Fibroblast of skin of left biceps (primary cell): Measurements from ENCODE around the gene PHAF1.
A peak's percentile ranks its signal among the peaks of the same experiment; 100 is the strongest.

Experiments
- DNase-seq, 2 experiments: peaks; one replicate each; pipeline ENCODE4 v3.0.0-alpha.2; 2013; ENCODE audit warnings: low read depth in 2 of 2

Gene PHAF1

DNA sequence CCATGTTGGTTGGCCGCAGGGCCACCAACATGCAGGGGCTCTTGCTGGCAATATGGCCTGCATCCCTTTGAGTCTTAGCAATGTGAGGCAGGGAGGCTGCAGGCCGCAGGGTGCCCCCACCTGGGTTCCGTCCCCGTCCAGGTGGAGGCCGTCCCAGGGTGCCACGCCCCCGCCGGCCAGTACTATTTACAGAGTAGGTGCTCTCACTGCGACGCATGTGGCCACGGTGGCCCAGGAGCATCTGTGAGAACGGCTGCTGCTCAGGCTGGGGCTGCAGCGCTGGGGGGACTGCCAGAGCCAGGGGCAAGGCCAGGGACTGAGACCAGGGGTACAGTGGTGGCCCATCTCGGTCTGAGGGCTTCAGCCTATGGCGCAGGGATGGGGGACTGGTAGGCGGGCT, 70.4 kb downstream of the PHAF1 start:
- DNase-seq = no peak

DNA sequence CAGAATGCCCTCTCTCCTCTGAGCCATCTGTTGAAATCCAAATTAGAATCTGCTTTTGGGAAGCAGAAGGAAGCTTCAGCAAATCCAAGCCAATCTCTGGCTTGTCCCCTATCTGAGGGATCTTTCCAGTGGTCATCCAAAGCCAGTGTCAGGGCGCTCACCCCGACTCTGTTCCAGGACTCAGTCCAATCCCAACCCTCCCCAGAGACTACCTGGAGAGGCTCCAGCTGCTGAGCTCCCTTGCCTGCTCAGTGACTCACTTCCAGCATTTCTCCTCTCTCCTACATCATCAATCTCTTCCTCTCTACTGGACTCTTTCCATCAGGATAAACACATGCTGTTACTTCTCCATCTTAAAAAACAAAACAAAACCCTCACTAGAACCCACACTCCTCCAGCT, 71.6 kb downstream of the PHAF1 start:
- DNase-seq = peak; percentile 55 to 57

DNA sequence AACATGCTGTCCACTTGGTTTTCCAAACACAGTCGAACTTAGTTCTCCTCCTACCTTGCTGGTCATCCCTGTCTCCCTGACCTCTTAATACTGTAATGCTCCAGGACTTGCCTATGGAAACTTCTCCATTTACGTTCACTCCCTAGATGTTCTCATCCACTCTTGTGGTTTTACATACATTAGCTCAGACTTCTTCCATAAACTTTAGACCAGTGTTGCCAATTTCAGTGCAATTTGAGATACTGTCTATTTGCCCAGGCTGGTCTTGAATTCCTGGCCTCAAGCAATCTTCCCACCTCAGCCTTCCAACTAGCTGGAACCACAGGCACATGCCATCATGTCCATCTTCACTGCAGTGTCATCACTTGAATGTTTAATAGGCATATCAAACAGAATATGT, 72.5 kb downstream of the PHAF1 start:
- DNase-seq = no peak

DNA sequence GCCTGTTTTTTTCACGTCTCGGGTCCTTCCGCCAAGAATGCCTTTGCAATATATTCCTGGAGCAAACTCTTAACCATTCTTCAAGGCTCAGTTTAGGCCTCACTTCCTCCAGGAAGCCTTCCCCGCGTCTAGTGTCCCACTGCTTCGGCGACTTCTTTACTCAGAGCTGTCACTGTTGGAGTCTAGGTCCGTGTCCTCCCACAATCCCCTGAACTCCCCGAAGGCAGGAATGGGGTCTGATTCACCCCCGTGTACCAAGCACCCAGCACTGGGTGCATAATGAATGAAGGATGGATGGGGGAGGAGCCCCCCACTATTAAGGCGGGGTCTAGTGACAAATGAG, 73.5 kb downstream of the PHAF1 start:
- DNase-seq = no peak

DNA sequence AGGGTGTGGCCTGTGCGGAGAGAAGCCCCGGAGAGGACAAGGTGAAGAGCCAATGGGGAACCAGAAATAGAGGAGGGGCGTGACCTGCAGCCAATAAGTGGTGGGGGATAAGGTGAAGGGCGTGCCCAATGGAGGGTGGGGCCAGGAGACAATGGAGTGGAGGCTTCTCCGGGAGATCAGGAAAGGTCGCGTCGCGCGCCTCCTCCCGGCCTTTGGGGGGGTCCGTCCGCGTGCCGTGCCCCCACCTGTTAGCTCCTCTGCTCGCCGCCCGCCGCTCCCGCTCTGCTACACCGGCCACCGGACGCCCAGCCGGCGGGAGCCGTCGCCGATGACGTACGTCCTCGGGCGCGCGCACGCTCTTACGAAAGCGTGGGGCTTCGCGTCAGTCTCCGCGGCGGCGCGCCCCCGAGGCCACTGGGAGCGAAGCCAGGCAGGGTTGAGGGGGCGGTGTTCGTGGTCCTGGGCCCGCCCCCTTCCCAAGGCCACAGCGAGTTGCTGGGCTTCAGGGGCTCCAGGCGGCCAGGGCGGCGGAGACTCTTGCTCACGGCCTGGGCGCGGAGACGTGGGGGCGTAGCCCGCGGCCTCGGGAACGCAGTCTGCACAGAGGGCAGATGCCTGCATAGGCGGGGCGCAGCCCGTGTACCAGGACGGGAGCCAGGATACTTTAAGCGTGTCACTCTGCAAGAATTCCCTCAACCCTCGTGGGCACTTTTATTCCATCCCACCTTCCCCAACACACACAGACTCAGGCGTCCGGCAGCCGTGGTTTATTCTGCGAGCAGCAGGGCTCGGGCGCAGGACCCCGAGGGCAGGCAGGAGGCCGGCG, 74.1 kb downstream of the PHAF1 start, which contains the start of gene MATCAP1:
TSS of gene MATCAP1 (minus strand) at position 337 of the 826 bp plus-strand sequence. CDS start 3,353 bp downstream, outside the sequence.
- DNase-seq = peak; percentile 93

DNA sequence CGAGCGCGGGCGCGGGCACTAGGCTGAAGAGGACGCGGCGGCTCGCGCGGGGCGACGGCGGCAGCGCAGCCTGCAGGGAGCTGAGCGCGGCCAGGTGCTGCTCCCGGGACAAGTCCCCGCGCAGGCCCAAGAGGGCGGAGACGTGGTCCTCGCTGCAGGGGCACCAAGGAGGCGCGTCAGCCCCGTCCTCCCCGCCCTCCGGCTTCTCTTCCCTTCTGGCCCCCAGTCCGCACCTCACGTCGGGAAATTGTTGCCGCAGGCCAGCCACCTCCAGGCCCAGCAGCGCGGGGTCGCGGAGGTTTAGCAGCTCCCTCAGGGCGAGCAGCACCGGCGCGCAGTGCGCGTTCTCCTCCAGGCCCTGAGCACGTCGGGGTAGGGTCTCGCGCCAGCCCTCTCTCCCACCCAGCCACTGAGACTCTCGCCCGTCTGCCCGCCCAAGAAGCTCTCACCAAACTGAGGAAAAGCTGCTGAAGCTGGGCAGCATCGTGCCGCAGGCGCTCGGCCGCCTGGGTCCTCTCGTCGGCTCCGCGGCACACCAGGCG, 74.8 kb downstream of the PHAF1 start:
- no peak for DNase-seq

DNA sequence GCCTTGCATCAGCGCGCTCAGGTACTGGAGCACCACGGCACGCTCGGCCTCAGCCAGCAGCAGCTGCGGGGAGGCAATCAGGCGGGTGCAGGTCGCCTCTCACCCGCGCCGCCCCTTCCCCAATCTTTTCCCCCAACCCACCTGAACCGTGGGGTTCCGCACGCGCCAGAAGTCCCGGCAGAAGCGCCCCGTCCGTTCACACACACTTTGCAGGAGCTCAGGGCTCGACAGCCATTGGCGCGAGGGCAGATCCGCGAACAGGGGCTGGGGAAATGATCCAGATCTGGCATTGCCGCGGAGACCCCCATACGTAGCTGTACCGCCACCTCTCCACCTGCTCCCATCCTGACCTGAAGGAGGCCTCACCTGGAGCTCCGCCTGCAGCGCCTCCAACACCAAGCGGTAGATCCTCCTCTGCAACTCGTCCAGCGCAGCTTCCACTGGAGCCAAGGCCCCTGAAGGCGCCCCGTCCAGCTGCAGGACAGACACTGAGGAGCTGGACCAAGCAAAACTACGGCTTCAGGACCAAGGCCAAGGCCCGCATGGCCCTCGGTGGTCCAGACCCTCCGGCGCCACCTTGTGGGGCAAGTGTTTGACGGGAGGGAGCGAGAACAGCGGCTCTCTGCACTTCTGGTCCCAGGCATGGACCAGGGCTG, 75.4 kb downstream of the PHAF1 start:
- peak in 1 of 2 experiments; percentile 56 for DNase-seq

DNA sequence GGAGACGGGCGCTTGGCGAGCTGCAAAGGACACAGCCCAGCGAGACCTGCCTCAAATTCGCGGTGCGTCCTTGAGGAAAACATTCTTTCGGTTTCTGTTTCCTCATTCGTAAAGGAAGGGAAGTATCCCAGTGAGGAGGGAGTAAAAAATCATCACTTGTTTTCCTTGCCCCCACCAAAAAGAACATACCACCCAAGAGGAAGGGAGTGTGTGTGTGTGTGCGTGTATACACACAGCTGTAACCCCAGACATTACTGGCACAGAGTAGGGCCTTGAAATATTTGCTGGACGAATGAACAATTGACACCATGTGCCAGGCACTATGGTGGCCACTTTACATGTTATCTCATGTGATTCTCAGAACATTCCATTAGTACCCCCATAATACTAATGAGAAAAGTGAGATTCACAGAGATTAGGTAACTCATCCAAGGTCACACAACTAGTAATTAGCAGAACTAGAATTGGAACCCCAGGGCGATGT, 76.0 kb downstream of the PHAF1 start:
- DNase-seq = no peak

DNA sequence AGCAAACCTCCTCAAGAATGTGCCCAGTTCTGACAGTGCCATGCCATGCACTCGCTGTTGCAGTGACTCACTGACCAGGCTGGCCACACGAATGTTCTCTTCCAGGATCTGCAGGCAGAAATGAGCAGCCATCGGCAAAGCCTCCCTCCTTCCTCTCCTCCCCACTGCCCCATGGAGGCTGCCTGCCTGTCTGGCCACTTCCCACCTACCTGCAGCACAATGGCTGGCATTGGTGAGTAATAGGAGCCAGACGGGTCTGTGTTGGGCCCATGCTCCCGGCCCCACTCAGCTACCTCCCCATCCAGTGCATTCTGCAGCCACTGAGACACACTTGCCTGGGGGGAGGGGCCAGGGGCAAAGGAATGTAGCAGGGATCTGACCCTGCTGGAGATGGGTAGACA, 76.8 kb downstream of the PHAF1 start:
- DNase-seq = no peak

DNA sequence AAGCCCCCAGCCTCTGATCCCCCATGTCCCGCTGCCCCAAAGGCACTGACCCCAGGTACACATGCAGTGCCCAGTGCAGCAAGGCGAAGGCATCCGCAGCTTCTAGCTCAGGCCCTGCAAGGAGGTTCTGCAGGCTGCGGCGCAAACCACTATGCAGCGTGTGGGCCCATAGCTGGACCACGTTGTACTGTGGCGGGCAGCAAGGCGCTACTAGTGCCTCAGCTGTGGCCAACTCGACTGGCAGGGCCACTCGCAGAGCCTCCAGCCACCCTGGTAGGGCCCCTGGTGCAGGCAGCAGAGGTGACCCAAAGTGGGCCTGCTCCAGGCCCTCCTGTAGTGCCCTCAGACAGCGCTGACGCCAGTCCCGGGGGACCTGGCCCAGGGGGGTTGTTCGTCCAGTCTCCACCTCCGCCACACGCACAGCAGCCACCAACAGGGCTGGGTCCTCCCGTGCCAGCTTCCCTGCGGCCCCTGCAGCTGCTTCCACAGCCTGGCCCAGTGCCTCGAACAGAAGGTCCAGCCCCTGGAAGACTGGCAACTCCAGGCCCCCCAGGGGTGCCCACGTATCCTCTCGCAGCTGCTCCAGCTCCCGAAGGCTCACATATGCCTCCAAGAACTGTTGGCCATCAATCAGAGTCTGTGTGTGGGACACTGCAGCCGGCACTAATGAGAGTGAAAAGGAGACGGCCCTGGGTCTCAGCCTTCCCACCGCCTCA, 77.6 kb downstream of the PHAF1 start:
- no peak for DNase-seq

DNA sequence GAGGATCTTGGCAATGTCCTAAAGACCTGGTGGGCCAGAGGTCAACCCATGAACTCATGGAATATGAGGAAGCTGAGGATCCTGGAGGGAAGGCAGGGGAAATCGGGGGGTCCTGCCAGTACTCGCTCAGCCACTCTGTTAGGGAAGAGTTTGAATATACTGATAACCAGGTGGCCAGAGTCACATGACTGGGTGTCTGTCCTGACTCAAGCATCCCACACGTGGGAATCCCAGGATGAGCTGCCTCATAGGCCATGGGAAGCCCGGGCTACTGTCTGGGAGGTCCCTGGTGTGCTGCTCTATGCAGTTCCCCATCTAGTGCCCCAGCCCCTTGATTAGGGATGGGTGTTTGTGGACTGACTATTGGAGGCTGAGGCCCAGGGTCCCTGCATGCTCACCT, 78.6 kb downstream of the PHAF1 start:
- no peak for DNase-seq

DNA sequence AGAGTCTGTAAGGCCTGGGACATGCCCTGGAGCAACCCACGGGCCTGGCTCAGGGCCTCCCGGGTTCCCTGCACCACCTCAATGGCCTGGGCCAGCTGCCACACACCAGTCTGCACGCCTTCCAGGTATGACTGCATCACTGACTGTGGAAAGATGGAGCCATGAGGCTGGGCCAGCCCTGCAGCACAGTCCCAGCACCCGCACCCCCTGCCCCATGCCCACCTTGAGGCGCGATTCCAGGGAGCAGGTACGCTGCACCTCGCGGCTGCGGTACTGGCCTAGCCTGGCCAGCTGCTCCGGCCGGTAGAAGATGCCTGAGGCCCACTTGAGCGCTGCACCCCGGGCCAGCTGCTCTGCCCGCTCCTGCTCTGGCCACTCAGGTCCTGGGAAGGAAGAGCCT, 79.1 kb downstream of the PHAF1 start:
- DNase-seq = no peak

DNA sequence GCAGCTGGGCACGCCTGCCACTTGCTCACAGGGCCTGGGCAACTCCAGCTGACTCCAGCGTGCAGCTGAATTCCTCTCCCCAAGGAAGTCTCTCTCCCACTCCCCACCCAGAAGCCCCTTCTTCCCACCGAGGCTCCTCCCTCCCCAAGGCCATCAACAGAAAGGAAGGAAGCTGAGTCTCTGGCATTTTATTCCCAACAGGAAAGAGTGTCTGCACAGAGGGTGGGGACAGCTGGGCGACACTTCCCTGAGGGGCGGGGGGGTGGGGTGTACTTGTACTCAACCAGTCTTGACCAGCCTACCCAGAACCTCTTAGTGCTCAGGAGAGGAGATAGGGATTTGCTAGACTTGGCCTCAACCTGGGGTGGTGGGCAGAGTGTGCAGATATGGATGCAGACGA, 80.3 kb downstream of the PHAF1 start, which contains the start of gene EXOC3L1:
TSS of gene EXOC3L1 (minus strand) at position 96 of the 400 bp plus-strand sequence. CDS start 460 bp downstream, outside the sequence.
- DNase-seq = no peak

DNA sequence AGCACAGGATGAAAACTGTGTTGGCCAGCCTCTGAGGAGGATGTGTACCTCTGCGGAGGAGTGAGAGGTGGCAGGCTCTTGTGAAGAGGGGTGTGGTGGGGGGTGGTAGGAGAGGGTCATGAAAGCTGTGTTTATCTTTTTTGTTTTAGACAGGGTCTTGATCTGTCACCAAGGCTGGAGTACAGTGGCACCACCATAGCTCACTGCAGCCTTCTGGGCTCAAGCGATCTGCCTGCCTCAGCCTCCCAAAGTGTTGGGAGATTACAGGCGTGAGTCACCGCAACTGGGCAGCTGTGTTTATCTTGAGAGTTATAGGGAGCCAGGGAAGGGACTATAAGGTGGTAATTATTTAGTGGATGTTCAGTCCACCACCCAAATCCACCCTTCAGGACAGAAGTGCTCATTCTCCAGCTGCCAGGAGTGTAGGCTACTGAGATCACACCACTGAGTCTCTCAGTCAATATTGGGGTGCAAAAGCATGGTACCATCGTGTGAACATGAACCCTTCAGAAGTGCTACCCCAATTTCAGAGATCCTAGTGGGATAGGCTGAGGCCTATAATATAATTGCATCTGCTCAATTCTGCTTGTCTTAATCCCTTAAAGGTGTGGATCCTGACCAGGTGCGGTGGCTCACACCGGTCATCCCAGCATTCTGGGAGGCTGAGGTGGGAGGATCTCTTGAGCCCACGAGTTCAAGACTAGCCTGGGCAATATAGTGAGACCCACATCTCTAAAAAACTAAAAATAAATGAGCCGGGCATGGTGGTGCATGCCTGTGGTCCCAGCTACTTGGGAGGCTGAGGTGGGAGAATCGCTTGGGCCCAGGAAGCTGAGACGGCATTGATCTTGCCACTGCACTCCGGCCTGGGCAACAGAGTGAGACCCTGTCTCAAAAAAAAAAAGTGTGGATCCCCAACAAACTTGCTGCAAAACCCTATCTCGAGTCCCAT, 81.0 kb downstream of the PHAF1 start:
- no peak for DNase-seq

DNA sequence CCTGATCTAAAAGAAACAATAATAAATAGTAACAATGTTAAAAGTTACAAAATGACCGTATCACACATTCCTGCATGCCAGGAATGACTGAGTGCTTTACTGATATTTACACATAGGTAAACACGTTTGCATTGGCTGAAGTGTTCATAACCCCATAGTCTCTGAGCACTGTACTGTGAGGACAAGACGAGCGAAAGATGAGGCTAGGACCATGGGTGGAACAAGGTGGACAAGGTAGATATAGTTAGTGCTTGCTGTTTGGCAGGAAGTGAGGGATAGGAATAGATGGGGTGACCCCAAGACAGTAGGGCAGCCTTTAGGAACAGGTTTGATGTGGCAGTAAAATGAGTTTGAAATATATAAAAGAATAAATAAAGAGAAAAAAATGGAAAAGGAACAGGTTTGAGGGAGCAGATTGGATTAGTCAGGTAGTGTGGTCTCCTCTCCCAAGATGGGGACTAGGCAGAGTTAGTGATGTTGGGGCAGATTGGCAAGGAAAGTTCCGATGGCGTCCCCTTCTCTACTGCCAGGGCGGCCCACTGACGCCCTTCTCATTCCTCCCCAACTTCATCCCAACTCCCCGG, 81.8 kb downstream of the PHAF1 start:
- no peak for DNase-seq

DNA sequence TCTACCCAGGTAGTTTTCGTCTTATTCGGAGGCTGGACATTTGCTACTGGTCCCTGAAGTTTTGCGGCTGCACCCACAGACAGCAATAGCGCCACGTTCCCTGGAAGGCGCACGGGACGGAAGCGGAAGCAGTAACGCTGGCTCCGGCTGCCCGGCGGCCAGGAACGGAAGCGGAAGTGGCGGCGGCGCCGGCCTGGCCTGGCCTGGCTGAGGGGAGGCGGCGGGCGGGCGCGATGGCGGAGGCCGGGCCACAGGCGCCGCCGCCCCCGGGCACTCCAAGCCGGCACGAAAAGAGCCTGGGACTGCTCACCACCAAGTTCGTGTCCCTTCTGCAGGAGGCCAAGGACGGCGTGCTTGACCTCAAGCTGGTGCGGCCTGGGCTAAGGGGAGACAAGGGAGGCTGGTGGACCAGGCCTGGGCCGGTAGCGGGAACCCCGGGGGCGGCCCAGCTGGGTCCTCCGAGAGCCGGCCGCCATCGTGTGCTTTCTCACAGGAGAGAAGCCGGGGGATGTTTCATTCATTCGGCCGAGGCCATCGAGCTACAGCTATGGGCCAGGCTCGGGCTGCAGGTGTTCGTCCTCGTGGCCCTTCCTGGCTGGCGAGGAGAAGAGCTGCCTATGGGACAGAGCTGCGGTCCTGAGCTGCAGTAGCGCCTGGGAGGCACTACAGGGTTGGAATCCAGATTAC, 82.4 kb downstream of the PHAF1 start, which contains the start of gene E2F4:
TSS of gene E2F4 (plus strand) at position 161 of the 687 bp plus-strand sequence. CDS start at position 234, 73 bp downstream.
- peak; percentile 65 to 73 for DNase-seq

DNA sequence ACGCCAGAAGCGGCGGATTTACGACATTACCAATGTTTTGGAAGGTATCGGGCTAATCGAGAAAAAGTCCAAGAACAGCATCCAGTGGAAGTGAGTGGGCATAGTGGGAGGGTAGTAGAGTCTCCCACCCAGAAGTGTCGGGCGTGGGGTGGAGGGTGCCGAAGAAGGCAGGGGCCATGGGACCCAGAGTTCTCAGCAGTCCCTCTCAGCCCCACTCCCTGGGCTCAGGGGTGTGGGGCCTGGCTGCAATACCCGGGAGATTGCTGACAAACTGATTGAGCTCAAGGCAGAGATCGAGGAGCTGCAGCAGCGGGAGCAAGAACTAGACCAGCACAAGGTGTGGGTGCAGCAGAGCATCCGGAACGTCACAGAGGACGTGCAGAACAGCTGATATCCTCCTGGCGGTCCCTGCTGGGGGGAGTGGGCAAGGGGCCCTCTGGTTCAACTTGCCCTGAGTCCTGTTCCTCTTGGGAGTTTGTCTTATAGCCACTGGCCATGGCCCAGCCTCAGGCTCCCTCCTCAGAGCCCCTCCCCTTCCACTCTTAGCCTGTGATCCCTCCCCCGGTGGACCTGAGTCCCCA, 83.1 kb downstream of the PHAF1 start:
- no peak for DNase-seq

DNA sequence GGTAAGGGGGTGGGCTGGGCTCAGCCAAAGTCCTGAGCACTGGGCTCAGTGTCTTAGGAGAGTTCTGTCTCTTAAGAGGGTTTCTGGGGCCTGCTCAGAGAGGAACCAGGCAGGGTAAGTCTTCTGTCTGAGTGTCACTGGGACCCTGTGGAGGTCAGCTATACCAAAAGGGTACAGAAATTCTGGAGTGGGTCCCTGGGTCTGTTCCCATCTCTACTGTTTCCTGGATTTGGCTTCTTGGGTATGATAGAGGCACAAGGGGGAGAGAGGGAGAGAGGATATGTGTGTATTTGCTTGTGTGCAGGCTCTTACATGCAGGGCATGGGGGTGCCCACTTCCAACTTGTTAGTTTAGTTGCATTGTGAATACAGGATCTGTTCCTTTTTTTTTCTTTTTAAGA, 83.8 kb downstream of the PHAF1 start:
- no peak for DNase-seq

DNA sequence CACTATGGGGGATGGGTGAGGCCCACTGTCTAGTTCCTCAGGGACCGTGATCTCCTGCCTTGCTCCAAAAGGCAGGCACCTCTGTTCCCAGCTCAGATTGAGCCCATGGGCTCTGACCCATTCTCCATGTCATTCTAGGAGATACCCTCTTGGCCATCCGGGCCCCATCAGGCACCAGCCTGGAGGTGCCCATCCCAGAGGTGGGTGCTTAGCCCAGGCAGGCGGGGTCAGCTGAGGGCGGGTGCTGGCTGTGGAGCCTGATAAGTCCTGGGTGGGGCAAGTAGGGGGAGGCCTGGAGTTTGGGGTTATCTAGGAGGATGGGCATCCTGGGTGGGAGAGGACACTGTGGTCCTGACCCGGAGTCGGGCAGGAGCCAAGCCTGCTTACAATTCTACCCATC, 84.5 kb downstream of the PHAF1 start:
- no peak for DNase-seq
